Measurements from ENCODE around the gene EYA2. TPM values are rescaled to one million over a fixed set of nuclear protein-coding genes. Genes with fewer than 3 reads are reported as not detected.

EYA2 gene
- total RNA-seq, 4 donors from 2014 or later = 0.47 to 4.1 (median 2.2) TPM

DNA sequence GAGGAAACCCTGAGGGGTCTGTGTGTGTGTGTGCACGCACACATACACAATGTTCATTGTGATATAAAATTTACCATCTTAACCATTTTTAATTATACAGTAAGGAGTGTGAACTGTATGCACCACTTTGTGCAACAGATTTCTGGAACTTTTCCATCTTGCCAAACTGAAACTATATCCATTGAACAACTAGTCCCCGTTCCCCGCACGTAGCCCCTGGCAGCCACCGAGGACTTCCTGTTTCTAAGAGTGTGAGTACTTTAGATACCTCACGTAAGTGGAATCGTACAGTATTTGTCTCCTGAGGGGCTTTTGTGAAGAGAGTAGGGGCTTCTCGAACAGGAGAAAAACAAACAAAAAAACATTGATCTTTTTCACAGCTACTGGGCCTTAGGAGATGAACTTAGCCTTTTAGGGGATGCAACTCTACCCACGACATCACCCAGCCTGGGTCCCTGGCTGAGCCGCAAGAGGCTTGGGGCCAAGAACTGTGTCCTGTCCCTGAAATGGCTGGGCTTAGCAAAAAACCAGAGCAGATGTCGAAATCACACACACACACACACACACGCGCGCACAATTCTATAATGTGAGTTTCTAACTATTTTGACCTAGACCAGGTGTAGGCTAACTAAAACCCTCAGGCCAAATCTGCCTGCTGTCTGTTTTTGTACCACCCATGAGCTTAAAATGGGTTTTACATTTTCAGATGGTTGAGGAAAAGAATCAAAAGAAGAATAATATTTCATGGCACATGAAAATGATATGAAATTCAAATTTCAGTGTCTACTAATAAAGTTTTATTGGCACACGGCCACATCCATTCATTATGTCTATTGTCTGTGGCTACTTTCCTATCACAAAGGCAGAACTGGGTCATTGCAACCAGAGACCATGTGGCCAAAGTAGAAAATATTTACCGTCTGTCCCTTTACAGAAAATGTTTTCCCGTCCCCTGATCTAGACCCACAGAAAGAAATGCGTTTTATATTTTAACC, 144.2 kb downstream of the EYA2 start:
- Histone ChIP-seq H3K4me3 (no peak overlapping the region), H3K27ac (no peak overlapping the region), H3K4me1 (no peaks in the 10 kb centered on the region), H3K9me3 (peaks cover 0 to under 1% (median 0%) of the 10 kb centered on the region in 3 donors), H3K36me3 (no peaks in the 10 kb centered on the region), H3K27me3 (no peaks in the 10 kb centered on the region)
- WGBS, 2 donors (ENCODE audit: low coverage in 1 of 2) = 77 to 81% methylated on average over 13 to 14 of the region's 18 CpGs
- no peak for ATAC-seq
- TF ChIP-seq POLR2A (IDR thresholded peaks at IDR 0.05) (no peak), POLR2AphosphoS5 (IDR thresholded peaks at IDR 0.05) (no peak), EP300 (IDR thresholded peaks at IDR 0.05) (no peak)
- TF ChIP-seq, protein P1, sequence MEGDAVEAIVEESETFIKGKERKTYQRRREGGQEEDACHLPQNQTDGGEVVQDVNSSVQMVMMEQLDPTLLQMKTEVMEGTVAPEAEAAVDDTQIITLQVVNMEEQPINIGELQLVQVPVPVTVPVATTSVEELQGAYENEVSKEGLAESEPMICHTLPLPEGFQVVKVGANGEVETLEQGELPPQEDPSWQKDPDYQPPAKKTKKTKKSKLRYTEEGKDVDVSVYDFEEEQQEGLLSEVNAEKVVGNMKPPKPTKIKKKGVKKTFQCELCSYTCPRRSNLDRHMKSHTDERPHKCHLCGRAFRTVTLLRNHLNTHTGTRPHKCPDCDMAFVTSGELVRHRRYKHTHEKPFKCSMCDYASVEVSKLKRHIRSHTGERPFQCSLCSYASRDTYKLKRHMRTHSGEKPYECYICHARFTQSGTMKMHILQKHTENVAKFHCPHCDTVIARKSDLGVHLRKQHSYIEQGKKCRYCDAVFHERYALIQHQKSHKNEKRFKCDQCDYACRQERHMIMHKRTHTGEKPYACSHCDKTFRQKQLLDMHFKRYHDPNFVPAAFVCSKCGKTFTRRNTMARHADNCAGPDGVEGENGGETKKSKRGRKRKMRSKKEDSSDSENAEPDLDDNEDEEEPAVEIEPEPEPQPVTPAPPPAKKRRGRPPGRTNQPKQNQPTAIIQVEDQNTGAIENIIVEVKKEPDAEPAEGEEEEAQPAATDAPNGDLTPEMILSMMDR (IDR thresholded peaks at IDR 0.05) = no peak

DNA sequence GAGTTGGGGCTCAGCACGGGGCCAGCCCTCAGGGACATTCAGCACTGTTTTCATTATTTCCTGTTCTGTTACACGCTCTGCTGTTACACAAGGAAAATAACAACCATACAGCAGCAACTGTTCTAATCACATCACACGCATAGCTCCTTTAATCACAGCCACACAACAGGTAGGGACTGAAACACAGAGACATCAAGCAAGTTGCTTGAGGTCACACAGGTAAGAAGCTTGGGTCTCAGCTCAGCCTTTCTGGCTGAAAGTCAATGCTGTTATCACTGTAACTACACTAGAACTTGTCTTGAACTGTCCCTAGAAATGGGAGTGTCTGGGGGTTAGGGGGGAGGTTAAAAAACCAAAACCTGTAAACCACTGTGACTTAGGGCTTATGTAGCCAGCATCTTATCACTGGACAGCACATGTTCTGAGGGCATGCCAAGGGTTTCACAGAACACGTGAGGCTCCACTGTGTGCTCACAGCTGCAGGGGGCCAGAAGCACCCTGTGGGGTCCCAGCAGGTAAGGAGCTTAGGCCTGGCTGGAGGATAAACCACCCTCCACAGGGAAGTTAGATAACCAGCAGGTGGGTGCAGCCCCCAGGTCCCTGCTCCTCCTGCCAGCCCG, 146.0 kb downstream of the EYA2 start:
- ATAC-seq = no peak
- Histone ChIP-seq H3K9me3 (peaks cover 0 to 11% (median 0%) of the 10 kb centered on the region in 3 donors), H3K27me3 (no peaks in the 10 kb centered on the region), H3K27ac (no peak overlapping the region), H3K36me3 (no peaks in the 10 kb centered on the region), H3K4me1 (no peaks in the 10 kb centered on the region), H3K4me3 (no peak overlapping the region)
- TF ChIP-seq EP300 (IDR thresholded peaks at IDR 0.05) (no peak), POLR2AphosphoS5 (IDR thresholded peaks at IDR 0.05) (no peak), POLR2A (IDR thresholded peaks at IDR 0.05) (no peak)
- TF ChIP-seq, protein P1 (IDR thresholded peaks at IDR 0.05) = no peak
- WGBS, 2 donors (ENCODE audit: low coverage in 1 of 2) = 49 to 62% methylated on average over 2 to 4 of the region's 5 CpGs

DNA sequence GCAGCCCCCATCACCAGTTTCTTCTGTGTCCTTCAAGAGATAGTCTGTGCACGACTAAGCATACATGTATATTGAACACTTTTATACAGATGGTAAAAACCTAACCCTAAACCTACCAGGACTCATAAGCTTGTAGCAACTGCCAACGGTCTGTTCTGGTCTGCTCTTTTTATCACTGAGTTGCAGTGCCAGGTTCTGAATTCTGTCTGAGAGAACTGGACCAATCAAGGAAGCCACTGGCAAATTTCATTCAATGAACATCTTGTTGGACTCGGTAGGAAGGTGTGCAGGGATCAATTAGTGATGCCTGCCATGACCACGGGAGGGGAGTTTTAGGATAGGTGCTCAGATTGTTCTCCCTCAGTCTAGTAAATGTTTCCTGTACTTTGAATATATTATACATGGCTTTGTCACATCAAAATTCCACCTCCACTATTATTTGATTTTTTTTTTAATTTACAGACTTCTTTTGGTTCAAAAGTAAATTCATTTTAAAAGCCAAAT, 146.8 kb downstream of the EYA2 start:
- H3K27me3 ChIP-seq = no peaks in the 10 kb centered on the region
- H3K27ac ChIP-seq = no peak overlapping the region
- no peaks in the 10 kb centered on the region for H3K4me1 ChIP-seq
- WGBS, 2 donors (ENCODE audit: low coverage in 1 of 2) = 69 to 85% methylated on average over 4 of the region's 4 CpGs
- TF ChIP-seq, protein P1 (IDR thresholded peaks at IDR 0.05) = no peak
- no peak for TF ChIP-seq POLR2A (IDR thresholded peaks at IDR 0.05)
- no peak for ATAC-seq
- H3K36me3 ChIP-seq = no peaks in the 10 kb centered on the region
- no peak overlapping the region for H3K4me3 ChIP-seq
- peaks cover 0 to 19% (median 0%) of the 10 kb centered on the region in 3 donors for H3K9me3 ChIP-seq

DNA sequence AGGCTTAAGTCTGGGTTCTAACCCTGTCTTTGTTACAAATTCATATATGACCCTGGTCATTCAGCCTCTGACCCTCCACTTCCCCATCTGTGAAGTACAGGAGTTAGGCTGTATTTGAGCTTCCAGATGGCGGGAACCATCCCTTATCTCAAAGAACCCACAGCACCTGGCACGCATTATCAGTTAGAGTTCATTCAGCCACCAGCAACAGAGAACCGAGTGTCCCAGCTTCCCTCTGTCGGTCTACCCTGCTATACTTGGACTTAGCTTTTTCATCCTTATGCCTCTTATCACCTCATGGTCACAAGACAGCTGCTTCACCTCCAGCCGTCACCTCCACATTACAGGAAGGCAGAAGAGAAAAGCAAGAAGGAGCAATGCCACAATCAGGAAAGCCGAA, 147.8 kb downstream of the EYA2 start:
- WGBS, 2 donors (ENCODE audit: low coverage in 1 of 2) = 71 to 83% methylated on average over 1 to 6 of the region's 6 CpGs
- H3K4me3 ChIP-seq = no peak overlapping the region
- ATAC-seq = no peak

More for the DNA sequence above, 147.8 kb downstream of the EYA2 start:
- H3K36me3 ChIP-seq = no peaks in the 10 kb centered on the region
- H3K9me3 ChIP-seq = peaks cover 0 to 20% (median 0%) of the 10 kb centered on the region in 3 donors
- TF ChIP-seq EP300 (IDR thresholded peaks at IDR 0.05) (no peak), POLR2AphosphoS5 (IDR thresholded peaks at IDR 0.05) (no peak), POLR2A (IDR thresholded peaks at IDR 0.05) (no peak)
- TF ChIP-seq, protein P1 (IDR thresholded peaks at IDR 0.05) = no peak
- H3K27me3 ChIP-seq = no peaks in the 10 kb centered on the region
- H3K27ac ChIP-seq = no peak overlapping the region
- H3K4me1 ChIP-seq = no peaks in the 10 kb centered on the region

Measured in gastroesophageal sphincter (tissue), 4 donors.